Panc1 (cell line): ENCODE results near the gene BRCA1. TPM values are rescaled to one million over a fixed set of nuclear protein-coding genes. Genes with fewer than 3 reads are reported as not detected.

Source experiments
- ATAC-seq: fragments of 200-7000 bp; cut with Tn5 transposase; 2 replicates; pipeline ENCODE4 v1.9.1; 2020; ENCODE audit warnings: mild to moderate bottlenecking, moderate library complexity
- BruUV-seq: library from RNA; stranded (reverse); fragments of 400-500 nt; replicated peaks from 2 replicates; lab custom pipeline; 2021; lab: Mats Ljungman, UMichigan
- CTCF ChIA-PET: fragments of 300-600 bp; sonication (Branson Sonifier 250); formaldehyde crosslinking; loops from one replicate; lab custom pipeline; 2022; ENCODE audit warnings: antibody characterized with exemption; lab: Charles Lee
- POLR2A ChIA-PET: fragments of 300-600 bp; sonication (Branson Sonifier 250); formaldehyde crosslinking; loops from one replicate; lab custom pipeline; 2022; ENCODE audit warnings: antibody characterized with exemption; lab: Charles Lee
- DNase-seq: peaks from one replicate; pipeline ENCODE4 v3.0.0-alpha.2; 2010; ENCODE audit warnings: low read depth, low spot score
- H3K27ac ChIP-seq: 2 replicates; pipeline ENCODE4 v1.5.1; 2011; ENCODE audit warnings: mild to moderate bottlenecking, low read length, inconsistent platforms
- H3K27me3 ChIP-seq: fragments of 200-500 bp; sonication (Bioruptor generic); 2 replicates; pipeline ENCODE4 v1.6.0; 2014; ENCODE audit warnings: low read length, inconsistent platforms; ENCODE audit not compliant: control insufficient read depth, insufficient read depth
- H3K36me3 ChIP-seq: fragments of 200-500 bp; sonication (Bioruptor generic); 2 replicates; pipeline ENCODE4 v1.5.1; 2014; ENCODE audit warnings: inconsistent platforms, mild to moderate bottlenecking, low read length, moderate library complexity; ENCODE audit not compliant: control insufficient read depth, insufficient read depth
- H3K4me1 ChIP-seq: 2 replicates; pipeline ENCODE4 v1.5.1; 2011; ENCODE audit warnings: inconsistent platforms, mild to moderate bottlenecking, low read length, moderate library complexity; ENCODE audit not compliant: control insufficient read depth, insufficient read depth
- H3K4me3 ChIP-seq, 2 experiments: 2 replicates each; pipeline ENCODE4 v1.5.1; 2011 to 2012; ENCODE audit warnings: low read depth in 2 of 2, low read length in 2 of 2, mild to moderate bottlenecking in 2 of 2, inconsistent platforms in 1 of 2, moderate library complexity in 1 of 2
- H3K9me3 ChIP-seq: fragments of 200-500 bp; sonication (Bioruptor generic); 2 replicates; pipeline ENCODE4 v1.5.1; 2014; ENCODE audit warnings: low read depth, mild to moderate bottlenecking, inconsistent platforms, low read length, moderate library complexity; ENCODE audit not compliant: control insufficient read depth, insufficient read depth
- POLR2AphosphoS5 ChIP-seq: IDR thresholded peaks from 2 replicates; pipeline ENCODE4 v1.6.1; 2012; ENCODE audit warnings: mild to moderate bottlenecking, low read depth, low read length, moderate library complexity
- SIN3A ChIP-seq: IDR thresholded peaks from 2 replicates; pipeline ENCODE4 v1.6.1; 2012; ENCODE audit warnings: low read depth, mild to moderate bottlenecking, low read length, moderate library complexity, borderline replicate concordance; ENCODE audit not compliant: insufficient read depth
- TCF7L2 ChIP-seq: IDR thresholded peaks from 2 replicates; pipeline ENCODE4 v1.6.1; 2011; ENCODE audit warnings: mild to moderate bottlenecking, low read depth, low read length, inconsistent platforms
- in situ Hi-C: cut with HindIII; loops from 2 replicates; pipeline ENCODE4 v1.10.0; 2016; ENCODE audit warnings: low sequenced_read_pairs, low pct_unique_long_range_greater_than_20kb
- intact Hi-C: fragments of 100-400 bp; cut with micrococcal nuclease; formaldehyde crosslinking; loops from one replicate; pipeline ENCODE4 v1.10.0; 2022; ENCODE audit not compliant: unreplicated experiment
- total RNA-seq: library from RNA; stranded (reverse); gene quantifications from one replicate; pipeline ENCODE4 v1.2.1, GENCODE V29; 2021; ENCODE audit not compliant: unreplicated experiment
- TF ChIP-seq, protein P1 (sequence below): fragments of 450-650 bp; IDR thresholded peaks from 2 replicates; pipeline ENCODE4 v1.5.1; 2017; ENCODE audit warnings: mild to moderate bottlenecking
- TF ChIP-seq, protein P2 (sequence below), 2 experiments: IDR thresholded peaks; 2 replicates each; pipeline ENCODE4 v1.6.1; 2011 to 2012; ENCODE audit warnings: low read depth in 2 of 2, control low read depth in 1 of 2, low read length in 1 of 2, mild to moderate bottlenecking in 1 of 2, moderate library complexity in 1 of 2; ENCODE audit not compliant: insufficient read depth in 1 of 2

BRCA1 gene
- total RNA-seq, 1 experiment from 2014 or later, result 29.9 TPM

DNA sequence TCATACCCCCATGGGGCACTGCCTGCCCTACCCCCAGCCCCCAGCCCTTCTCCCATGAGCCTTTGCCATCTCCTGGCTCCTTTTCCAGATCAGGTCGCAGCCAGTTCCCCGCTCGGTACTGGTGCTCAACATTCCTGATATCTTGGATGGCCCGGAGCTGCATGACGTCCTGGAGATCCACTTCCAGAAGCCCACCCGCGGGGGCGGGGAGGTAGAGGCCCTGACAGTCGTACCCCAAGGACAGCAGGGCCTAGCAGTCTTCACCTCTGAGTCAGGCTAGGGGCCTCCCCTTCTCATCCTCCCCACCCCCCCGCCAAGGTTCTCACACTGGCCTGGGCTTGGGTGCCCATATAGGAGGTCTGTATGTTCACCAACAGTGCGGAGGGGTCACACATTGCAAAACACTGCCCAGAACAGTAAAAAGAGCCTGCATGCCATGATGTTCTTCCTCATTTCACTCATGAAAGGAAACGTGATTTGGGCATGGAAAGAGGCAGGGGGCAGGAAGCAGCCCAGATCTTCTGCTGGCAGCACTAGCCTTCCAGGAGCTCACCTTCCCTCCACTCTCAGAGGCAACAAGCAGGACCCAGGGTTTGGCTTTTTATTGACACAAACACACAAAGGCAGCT, 111.0 kb downstream of the BRCA1 start:
- peaks cover 10% of the 10 kb centered on the region for H3K4me1 ChIP-seq
- H3K36me3 ChIP-seq, result no peaks in the 10 kb centered on the region
- ATAC-seq (no peak), DNase-seq (no peak)
- CTCF ChIA-PET, result no interaction called here
- TF ChIP-seq SIN3A (no peak), TCF7L2 (no peak), POLR2AphosphoS5 (no peak)
- TF ChIP-seq, protein P1, sequence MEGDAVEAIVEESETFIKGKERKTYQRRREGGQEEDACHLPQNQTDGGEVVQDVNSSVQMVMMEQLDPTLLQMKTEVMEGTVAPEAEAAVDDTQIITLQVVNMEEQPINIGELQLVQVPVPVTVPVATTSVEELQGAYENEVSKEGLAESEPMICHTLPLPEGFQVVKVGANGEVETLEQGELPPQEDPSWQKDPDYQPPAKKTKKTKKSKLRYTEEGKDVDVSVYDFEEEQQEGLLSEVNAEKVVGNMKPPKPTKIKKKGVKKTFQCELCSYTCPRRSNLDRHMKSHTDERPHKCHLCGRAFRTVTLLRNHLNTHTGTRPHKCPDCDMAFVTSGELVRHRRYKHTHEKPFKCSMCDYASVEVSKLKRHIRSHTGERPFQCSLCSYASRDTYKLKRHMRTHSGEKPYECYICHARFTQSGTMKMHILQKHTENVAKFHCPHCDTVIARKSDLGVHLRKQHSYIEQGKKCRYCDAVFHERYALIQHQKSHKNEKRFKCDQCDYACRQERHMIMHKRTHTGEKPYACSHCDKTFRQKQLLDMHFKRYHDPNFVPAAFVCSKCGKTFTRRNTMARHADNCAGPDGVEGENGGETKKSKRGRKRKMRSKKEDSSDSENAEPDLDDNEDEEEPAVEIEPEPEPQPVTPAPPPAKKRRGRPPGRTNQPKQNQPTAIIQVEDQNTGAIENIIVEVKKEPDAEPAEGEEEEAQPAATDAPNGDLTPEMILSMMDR, result no peak
- TF ChIP-seq, protein P2, sequence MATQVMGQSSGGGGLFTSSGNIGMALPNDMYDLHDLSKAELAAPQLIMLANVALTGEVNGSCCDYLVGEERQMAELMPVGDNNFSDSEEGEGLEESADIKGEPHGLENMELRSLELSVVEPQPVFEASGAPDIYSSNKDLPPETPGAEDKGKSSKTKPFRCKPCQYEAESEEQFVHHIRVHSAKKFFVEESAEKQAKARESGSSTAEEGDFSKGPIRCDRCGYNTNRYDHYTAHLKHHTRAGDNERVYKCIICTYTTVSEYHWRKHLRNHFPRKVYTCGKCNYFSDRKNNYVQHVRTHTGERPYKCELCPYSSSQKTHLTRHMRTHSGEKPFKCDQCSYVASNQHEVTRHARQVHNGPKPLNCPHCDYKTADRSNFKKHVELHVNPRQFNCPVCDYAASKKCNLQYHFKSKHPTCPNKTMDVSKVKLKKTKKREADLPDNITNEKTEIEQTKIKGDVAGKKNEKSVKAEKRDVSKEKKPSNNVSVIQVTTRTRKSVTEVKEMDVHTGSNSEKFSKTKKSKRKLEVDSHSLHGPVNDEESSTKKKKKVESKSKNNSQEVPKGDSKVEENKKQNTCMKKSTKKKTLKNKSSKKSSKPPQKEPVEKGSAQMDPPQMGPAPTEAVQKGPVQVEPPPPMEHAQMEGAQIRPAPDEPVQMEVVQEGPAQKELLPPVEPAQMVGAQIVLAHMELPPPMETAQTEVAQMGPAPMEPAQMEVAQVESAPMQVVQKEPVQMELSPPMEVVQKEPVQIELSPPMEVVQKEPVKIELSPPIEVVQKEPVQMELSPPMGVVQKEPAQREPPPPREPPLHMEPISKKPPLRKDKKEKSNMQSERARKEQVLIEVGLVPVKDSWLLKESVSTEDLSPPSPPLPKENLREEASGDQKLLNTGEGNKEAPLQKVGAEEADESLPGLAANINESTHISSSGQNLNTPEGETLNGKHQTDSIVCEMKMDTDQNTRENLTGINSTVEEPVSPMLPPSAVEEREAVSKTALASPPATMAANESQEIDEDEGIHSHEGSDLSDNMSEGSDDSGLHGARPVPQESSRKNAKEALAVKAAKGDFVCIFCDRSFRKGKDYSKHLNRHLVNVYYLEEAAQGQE (IDR thresholded peaks at IDR 0.05; ENCODE audit: insufficient read depth in 1 of 2, low read depth in 2 of 2, low read length in 1 of 2), result no peak
- no peaks in the 10 kb centered on the region for H3K27me3 ChIP-seq
- no peak overlapping the region for H3K27ac ChIP-seq
- POLR2A ChIA-PET, result no interaction called here
- H3K4me3 ChIP-seq, result no peak overlapping the region
- intact Hi-C loops, result no loop called here
- H3K9me3 ChIP-seq, result no peaks in the 10 kb centered on the region
- BruUV-seq, result no TSS peak
- in situ Hi-C loops, result no loop called here

DNA sequence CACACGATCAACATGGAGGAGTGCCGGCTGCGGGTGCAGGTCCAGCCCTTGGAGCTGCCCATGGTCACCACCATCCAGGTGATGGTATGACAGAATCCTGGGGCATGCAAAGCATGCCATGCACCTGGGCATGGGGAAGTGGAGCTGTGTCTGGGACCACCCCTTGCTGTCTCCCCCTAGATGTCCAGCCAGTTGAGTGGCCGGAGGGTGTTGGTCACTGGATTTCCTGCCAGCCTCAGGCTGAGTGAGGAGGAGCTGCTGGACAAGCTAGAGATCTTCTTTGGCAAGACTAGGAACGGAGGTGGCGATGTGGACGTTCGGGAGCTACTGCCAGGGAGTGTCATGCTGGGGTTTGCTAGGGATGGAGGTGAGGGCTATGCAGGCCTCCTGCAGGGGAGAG, 111.9 kb downstream of the BRCA1 start:
- ChIA-PET POLR2A (no interaction called here), CTCF (no interaction called here)
- Histone ChIP-seq H3K9me3 (no peaks in the 10 kb centered on the region), H3K36me3 (no peaks in the 10 kb centered on the region), H3K27ac (no peak overlapping the region), H3K4me3 (no peak overlapping the region), H3K4me1 (peaks cover 10% of the 10 kb centered on the region), H3K27me3 (no peaks in the 10 kb centered on the region)
- BruUV-seq, result no TSS peak
- TF ChIP-seq, protein P1, result no peak
- TF ChIP-seq TCF7L2, result no peak
- TF ChIP-seq, protein P2 (IDR thresholded peaks at IDR 0.05; ENCODE audit: insufficient read depth in 1 of 2, low read depth in 2 of 2, low read length in 1 of 2), result no peak
- TF ChIP-seq POLR2AphosphoS5, result no peak
- TF ChIP-seq SIN3A, result no peak
- in situ Hi-C loops, result no loop called here
- intact Hi-C loops, result no loop called here
- DNase-seq (no peak), ATAC-seq (no peak)
